Spleen (tissue), 11 donors: ENCODE data around the gene CHERP. TPM values are rescaled to one million over a fixed set of nuclear protein-coding genes. Genes with fewer than 3 reads are reported as not detected.

Experiments used
- DNase-seq: peaks from one replicate; pipeline ENCODE4 v3.0.0-alpha.2; 2020
- H3K27ac ChIP-seq, 8 donors: fragments of 200-600 bp; sonication (generic) in 7 of 8; 1 replicate in 4 of 8; 2 replicates in 4 of 8; pipeline versions ENCODE4 v1.5.0 to v1.8.0; 2016 to 2021; ENCODE audit warnings: inconsistent platforms in 4 of 8, mild to moderate bottlenecking in 4 of 8, moderate library complexity in 1 of 8
- H3K27me3 ChIP-seq, 7 donors: fragments of 200-600 bp; sonication (generic) in 6 of 7; replicated peaks in 1 of 7; 1 replicate in 4 of 7; 2 replicates in 3 of 7; pipeline versions ENCODE4 v1.5.0 to v1.8.0; 2016 to 2021; ENCODE audit warnings: inconsistent platforms in 3 of 7, mild to moderate bottlenecking in 1 of 7
- H3K36me3 ChIP-seq, 6 donors: fragments of 200-600 bp; sonication (generic) in 5 of 6; 1 replicate in 4 of 6; 2 replicates in 2 of 6; pipeline versions ENCODE4 v1.5.0 to v1.8.0; 2016 to 2021; ENCODE audit warnings: inconsistent platforms in 2 of 6
- H3K4me1 ChIP-seq, 6 donors: fragments of 200-600 bp; sonication (generic) in 5 of 6; 1 replicate in 3 of 6; 2 replicates in 3 of 6; pipeline versions ENCODE4 v1.5.0 to v1.8.0; 2016 to 2021; ENCODE audit warnings: inconsistent platforms in 3 of 6
- H3K4me3 ChIP-seq, 8 donors: fragments of 200-600 bp; sonication (generic) in 7 of 8; 1 replicate in 4 of 8; 2 replicates in 4 of 8; pipeline versions ENCODE4 v1.5.0 to v1.8.0; 2016 to 2021; ENCODE audit warnings: inconsistent platforms in 4 of 8, mild to moderate bottlenecking in 4 of 8, moderate library complexity in 2 of 8
- H3K9me3 ChIP-seq, 8 donors: fragments of 200-600 bp; sonication (generic) in 7 of 8; 1 replicate in 4 of 8; 2 replicates in 4 of 8; pipeline versions ENCODE4 v1.5.0 to v1.8.0; 2016 to 2021; ENCODE audit warnings: inconsistent platforms in 4 of 8
- POLR2A ChIP-seq, 3 donors: fragments of 450-650 bp; IDR thresholded peaks; one replicate each; pipeline ENCODE4 v1.5.1; 2017; ENCODE audit warnings: antibody characterized with exemption in 3 of 3, mild to moderate bottlenecking in 1 of 3
- POLR2AphosphoS5 ChIP-seq, 3 donors: sonication (generic); formaldehyde crosslinking; IDR thresholded peaks; one replicate each; pipeline ENCODE4 v1.5.1; 2017; ENCODE audit warnings: antibody characterized with exemption in 3 of 3
- WGBS, 5 donors: extraction: QIAGEN DNeasy Blood & Tissue Kit in 3 of 5; methylation state at CpG; one replicate each; pipeline versions ENCODE4 v1.1.5 to v1.1.7; 2013 to 2018; 5-methylcytosine and 5-hydroxymethylcytosine counted together
- intact Hi-C: fragments of 100-400 bp; cut with DNase I; formaldehyde crosslinking; loops from one replicate; pipeline ENCODE4 v1.15.0; 2023; ENCODE audit warnings: low total_unique reads
- polyA plus RNA-seq, 3 donors: library from polyadenylated mRNA; stranded (reverse); fragments of 200-250 nt; gene quantifications; one replicate each; pipeline ENCODE4 v1.2.1, GENCODE V29; 2013
- total RNA-seq, 7 donors: library from RNA; depleted of rRNA in 3 of 7; stranded (reverse); fragments of >200 nt in 3 of 7; fragmentation: NEBNext Ultra II Directional in 4 of 7; extraction: Animal tissue kit (Norgen Biotek cat#: 25700) in 4 of 7; gene quantifications; one replicate each; pipeline versions ENCODE4 v1.1.0 to v1.2.1, GENCODE V29; 2016 to 2021
- TF ChIP-seq, protein P1 (sequence below), 11 experiments: fragments of 200-600 bp in 7 of 11; fragments of 450-650 bp in 4 of 11; sonication (generic) in 4 of 11; IDR thresholded peaks in 8 of 11; conservative IDR thresholded peaks in 3 of 11; 1 replicate in 7 of 11; 2 replicates in 4 of 11; pipeline versions ENCODE4 v1.4.0 to v1.8.0; 2016 to 2021; ENCODE audit warnings: antibody characterized with exemption in 11 of 11, inconsistent platforms in 4 of 11, mild to moderate bottlenecking in 1 of 11
- donor health status: healthy with polysubstance abuse.
- donor health status: DM: no; HTN: no; CAD: no; lungs with moderate emphysema.
- donor health status: DM: no; HTN: no; CAD: no.
- donor health status: Bipolar disorder and iron deficiency.
- donor health status: healthy.
- donor health status: DM: no; HTN: no; CAD: no.
- donor health status: DM: yes; HTN: yes; CAD: no.

The CHERP gene
- total and polyA plus RNA-seq, 10 donors = 14.3 to 55.6 (median 27.4) TPM

DNA sequence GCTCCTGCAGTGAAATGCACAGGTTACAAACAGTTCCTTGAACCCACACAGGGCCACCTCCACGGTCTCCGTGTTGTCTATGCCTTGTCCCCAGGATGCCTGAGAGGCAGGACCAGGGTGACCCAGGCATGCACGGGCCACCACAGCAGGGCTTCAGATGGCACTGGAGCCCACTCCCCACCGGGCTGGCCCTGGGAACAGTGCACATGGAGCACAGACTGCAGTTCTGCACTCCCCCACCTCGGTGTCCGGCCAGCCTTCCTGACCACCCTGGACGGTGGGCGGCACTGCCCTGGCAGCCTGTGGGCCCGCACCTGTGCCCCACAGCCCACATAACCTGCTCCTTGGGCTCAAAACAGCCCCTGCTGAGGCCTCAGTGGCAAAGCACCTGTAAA is 44.2 kb upstream of the CHERP start:
- Histone ChIP-seq H3K27ac (peak overlapping the region; percentile 76 to 94 (median 86)), H3K4me3 (peak overlapping the region in 6 of 8 donors; percentile 31 to 70 (median 45)), H3K4me1 (peaks cover 85 to 100% (median 100%) of the 10 kb centered on the region in 6 donors), H3K9me3 (no peaks in the 10 kb centered on the region), H3K36me3 (peaks cover 0 to 13% (median 0%) of the 10 kb centered on the region in 6 donors), H3K27me3 (no peaks in the 10 kb centered on the region)
- 55 to 86% (median 74%) methylated on average over 9 of the region's 9 CpGs for WGBS, 5 donors
- intact Hi-C loops = no loop called here
- TF ChIP-seq POLR2AphosphoS5 (IDR thresholded peaks at IDR 0.05) (no peak), POLR2A (IDR thresholded peaks at IDR 0.05) (no peak)
- TF ChIP-seq, protein P1, sequence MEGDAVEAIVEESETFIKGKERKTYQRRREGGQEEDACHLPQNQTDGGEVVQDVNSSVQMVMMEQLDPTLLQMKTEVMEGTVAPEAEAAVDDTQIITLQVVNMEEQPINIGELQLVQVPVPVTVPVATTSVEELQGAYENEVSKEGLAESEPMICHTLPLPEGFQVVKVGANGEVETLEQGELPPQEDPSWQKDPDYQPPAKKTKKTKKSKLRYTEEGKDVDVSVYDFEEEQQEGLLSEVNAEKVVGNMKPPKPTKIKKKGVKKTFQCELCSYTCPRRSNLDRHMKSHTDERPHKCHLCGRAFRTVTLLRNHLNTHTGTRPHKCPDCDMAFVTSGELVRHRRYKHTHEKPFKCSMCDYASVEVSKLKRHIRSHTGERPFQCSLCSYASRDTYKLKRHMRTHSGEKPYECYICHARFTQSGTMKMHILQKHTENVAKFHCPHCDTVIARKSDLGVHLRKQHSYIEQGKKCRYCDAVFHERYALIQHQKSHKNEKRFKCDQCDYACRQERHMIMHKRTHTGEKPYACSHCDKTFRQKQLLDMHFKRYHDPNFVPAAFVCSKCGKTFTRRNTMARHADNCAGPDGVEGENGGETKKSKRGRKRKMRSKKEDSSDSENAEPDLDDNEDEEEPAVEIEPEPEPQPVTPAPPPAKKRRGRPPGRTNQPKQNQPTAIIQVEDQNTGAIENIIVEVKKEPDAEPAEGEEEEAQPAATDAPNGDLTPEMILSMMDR (IDR thresholded peaks at IDR 0.05 in 8 of 11, conservative IDR thresholded peaks at IDR 0.05 in 3 of 11) = no peak
- peak; percentile 81 for DNase-seq

DNA sequence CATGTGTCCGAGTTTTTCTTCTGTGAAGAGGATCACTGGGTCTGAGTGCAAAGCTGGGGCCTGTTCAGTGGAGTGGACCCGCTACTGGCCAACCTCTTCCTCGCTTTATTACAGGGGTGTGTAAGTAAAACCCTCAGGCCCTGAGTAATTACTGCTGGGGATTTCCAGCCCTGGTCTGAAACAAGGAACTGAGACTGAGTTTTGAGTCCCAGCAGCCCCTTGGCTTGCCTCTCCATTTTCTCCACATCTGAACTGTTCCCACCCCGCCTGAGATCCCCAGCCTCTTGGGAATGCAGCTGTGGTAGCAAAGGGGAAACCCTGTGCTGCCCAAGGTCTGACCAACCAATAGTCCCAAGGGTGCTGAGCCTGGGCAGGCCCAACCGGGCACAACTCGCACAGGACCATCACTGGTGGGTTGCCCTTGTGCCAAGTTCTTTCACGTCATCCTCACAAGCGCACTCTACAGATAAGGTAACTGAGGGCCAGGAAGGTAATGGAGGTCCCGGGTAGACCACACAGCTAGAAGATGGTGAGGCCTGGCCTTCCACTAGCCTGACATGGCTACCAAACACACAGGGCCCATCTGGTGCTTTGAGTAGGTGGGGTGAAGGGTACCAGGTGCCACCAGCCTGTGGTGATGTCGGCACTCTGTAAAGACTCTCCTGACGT is 43.7 kb upstream of the CHERP start:
- no peak for DNase-seq
- Histone ChIP-seq H3K4me3 (peak overlapping the region in 7 of 8 donors; percentile 42 to 70 (median 45)), H3K27me3 (no peaks in the 10 kb centered on the region), H3K27ac (peak overlapping the region; percentile 76 to 94 (median 86)), H3K4me1 (peaks cover 86 to 100% (median 100%) of the 10 kb centered on the region in 6 donors), H3K9me3 (no peaks in the 10 kb centered on the region), H3K36me3 (peaks cover 0 to 18% (median 0%) of the 10 kb centered on the region in 6 donors)
- 51 to 75% (median 63%) methylated on average over 10 to 11 of the region's 11 CpGs for WGBS, 5 donors
- TF ChIP-seq POLR2A (IDR thresholded peaks at IDR 0.05) = peak in 1 of 3 donors; percentile 58
- TF ChIP-seq, protein P1 (IDR thresholded peaks at IDR 0.05 in 8 of 11, conservative IDR thresholded peaks at IDR 0.05 in 3 of 11) = no peak
- peak; percentile 19 to 74 (median 65) for TF ChIP-seq POLR2AphosphoS5 (IDR thresholded peaks at IDR 0.05)
- intact Hi-C loops = no loop called here

DNA sequence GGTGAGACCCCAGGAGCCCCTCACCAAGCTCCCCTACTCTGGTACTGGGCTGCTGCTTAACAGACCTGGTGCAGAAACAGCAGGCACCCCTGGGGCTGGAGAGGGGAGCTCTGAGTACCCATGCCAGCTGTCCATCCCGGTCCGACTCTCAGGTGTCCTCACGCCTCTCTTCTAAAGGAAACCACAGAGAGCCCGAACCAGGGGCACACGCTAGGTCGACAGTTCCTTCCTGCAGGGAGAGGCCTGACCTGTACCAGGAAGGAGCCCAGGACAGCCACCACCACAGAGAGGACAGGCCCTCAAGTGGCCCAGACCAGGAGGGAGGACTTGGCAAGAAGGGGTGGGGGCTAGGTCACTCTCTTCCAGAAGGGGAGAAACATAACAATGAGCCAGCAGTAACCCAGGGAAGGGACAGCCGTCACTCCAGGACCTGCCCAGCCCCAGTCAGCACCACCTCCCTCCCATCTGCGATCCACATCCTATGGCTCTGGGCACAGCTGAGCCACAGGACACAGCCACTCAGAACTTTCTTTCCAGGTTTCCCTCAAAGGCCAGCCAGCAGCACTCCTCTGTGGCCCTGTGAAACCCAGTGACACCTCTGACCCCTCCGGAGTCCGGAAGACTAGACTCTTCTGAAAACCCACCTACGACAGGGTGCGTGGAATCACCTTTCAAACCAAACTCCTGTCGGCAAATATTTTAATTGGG is 43.0 kb upstream of the CHERP start:
- Histone ChIP-seq H3K9me3 (no peaks in the 10 kb centered on the region), H3K27me3 (no peaks in the 10 kb centered on the region), H3K27ac (peak overlapping the region; percentile 76 to 94 (median 86)), H3K36me3 (peaks cover 0 to 24% (median 0%) of the 10 kb centered on the region in 6 donors), H3K4me3 (peak overlapping the region; percentile 40 to 70 (median 44)), H3K4me1 (peaks cover 81 to 100% (median 96%) of the 10 kb centered on the region in 6 donors)
- WGBS, 5 donors = 27 to 51% (median 36%) methylated on average over 9 to 13 of the region's 13 CpGs
- TF ChIP-seq, protein P1 (IDR thresholded peaks at IDR 0.05 in 8 of 11, conservative IDR thresholded peaks at IDR 0.05 in 3 of 11) = no peak
- TF ChIP-seq POLR2A (IDR thresholded peaks at IDR 0.05) (no peak), POLR2AphosphoS5 (IDR thresholded peaks at IDR 0.05) (no peak)
- intact Hi-C loops = no loop called here
- DNase-seq = no peak
